HG03280 (cell line): ENCODE measurements around the gene RAB3C.
"Not testable (repeated sequence)": the region's sequence is repeated elsewhere in the genome, so short reads cannot be mapped to it uniquely, and the experiment has no call there.

Experiments
- ATAC-seq: cut with Tn5 transposase; IDR thresholded peaks from one replicate; pipeline ENCODE4 v1.9.1; 2021; ENCODE audit warnings: mild to moderate bottlenecking, moderate library complexity; ENCODE audit not compliant: unreplicated experiment

Gene RAB3C

DNA sequence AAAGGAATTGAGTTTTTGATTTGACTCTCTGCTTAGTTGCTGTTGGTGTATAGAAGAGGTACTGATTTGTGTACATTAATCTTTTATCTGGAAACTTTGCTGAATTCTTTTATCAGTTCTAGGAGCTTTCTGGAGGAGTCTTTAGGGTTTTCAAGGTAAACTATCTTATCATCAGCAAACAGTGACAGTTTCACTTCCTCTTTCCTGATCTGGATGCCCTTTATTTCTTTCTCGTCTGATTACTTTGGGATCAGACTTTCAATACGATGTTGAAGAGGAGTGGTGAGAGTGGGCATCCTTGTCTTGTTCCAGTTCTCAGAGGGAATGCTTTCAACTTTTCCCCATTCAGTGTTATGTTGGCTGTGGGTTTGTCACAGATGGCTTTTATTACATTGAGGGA is 17.7 kb downstream of the RAB3C start:
- not testable (repeated sequence) for ATAC-seq

DNA sequence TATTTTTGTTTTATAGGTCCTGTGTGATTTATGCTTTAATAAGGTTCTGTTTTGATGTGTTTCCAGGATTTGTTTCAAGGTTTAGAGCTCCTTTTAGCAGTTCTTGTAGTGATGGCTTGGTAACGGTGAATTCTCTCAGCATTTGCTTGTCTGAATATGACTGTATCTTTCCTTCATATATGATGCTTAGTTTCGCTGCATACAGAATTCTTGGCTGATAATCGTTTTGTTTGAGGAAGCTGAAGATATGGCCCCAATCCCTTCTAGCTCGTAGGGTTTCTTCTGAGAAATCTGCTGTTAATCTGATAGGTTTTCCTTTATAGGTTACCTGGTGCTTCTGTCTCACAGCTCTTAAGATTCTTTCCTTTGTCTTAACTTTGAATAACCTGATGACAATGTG is 20.0 kb downstream of the RAB3C start:
- ATAC-seq: not testable (repeated sequence)

DNA sequence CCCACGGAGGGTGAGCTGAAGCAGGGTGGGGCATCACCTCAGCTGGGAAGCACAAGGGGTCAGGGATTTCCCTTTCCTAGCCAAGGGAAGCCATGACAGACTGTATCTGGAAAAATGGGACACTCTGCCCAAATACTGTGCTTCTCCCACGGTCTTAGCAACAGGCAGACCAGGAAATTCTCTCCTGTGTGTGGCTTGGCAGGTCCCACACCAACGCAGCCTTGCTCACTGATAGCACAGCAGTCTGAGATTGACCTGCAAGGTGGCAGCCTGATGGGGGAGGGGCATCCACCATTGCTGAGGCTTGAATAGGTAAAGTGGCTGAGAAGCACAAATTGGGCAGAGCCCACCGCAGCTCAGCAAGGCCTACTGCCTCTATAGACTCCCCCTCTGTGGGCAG is 23.2 kb downstream of the RAB3C start:
- ATAC-seq: no peak

DNA sequence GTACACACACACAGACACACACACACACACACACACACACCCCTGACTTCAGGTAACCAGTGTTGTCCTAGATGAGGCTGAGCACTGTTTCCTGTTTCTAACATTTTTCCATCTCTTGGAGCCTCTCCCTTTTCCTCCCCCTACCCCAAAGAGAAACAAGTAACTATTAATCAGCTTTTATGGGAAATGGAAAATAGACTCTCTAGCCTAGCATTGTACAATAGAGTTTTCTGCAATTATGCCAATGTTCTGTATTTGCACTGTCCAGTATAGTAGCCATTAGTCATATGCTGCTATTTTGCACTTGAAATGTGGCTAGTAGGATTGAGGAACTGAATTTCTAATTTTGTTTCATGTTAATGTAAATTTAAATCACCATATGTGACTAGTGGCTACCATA is 33.1 kb downstream of the RAB3C start:
- ATAC-seq: no peak

DNA sequence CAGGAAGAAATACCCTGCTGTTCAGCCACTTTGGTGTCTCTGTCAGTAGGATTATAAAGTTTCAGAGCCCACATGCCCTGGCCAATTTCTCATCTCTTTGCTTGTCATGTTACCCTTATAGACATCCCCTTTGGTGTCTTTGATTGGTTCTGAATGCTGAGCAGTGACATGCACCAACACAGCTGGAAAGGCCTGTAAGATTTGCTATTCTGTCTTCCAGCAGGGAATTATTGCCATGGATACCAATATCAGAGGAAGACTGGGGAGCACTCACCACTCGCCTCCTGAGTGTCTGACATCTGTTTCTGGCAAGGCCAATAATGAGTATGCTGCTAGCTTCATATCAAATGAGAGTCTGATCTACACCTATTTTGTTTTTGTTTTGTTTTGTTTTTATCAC is 34.4 kb downstream of the RAB3C start:
- ATAC-seq: no peak

DNA sequence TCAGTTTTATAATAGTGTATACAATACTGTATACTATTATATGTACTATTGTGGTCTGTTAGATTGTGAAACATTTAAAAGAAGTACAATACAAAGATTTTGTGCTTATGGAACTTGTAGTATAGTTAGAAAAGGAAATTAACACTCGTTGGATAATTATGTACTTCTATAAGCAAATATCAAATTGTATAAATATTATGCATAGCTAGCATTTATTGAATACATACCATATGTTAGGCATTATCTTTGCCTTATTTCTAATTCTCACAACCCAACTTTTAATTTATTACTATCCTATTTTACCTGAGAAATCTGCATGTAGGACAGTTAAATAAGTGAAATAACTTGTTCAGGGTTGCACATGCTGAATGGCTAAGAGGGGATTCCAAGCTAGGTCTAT is 37.5 kb downstream of the RAB3C start:
- no peak for ATAC-seq

DNA sequence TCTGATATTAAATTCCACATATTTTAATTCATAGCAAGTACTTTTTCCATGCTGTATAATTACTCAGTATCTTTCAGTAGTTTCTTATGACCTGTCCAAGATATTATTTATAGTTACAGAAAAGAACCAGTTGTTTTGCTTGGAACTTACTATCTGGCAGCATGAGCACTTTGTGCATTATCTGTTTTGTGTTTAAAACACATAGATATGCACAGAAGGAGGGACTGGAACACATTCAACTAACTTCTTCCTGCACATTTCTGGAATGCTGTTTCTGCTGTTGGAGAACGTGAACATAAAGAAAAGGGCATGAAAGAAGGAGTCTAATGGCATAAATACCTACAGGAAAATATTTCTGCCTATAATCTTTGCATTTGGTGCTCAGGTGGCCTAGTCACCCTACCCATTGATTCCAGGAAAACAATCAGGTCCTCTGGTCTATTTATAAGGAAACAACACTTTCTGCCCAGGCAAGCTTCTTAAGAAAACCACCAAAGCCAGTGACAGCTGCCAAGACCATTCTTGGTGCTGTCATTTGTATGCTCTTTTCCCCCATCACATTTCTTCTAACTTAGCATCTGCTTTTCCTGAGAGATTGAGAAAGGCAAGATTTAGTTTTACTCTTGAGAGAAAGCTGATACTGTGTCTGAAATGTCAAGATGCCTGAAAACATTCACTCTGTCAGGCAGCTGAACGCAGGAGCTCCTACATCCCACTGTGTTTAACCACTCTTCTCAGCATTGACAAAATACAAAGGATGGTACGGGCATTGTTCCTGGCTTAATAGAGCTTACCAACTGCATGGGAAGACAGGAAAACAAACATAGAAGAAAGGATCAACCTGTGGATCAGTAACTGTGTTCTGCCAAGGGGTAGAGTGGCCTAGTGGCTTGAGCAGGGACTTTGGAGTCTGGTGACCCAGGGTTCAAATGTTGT is 40.3 kb downstream of the RAB3C start:
- ATAC-seq: no peak

DNA sequence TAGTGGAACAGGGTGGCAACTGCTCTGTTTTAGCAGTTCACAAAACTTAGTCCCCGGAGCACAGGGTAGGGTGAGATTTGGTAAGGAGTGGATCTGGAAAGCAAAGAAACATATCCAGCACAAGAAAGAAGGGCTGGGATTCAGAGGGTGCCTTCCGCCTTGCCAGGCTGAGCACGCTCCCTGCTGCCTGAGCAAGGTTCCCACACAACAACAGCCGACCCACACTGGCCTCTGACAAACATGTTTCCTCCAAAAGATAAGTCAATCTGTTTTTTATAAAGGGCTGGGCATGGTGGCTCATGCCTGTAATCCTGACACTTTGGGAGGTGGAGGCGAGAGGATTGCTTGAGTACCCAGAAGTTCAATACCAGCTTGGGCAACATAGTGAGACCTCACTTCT is 45.8 kb downstream of the RAB3C start:
- ATAC-seq: no peak

DNA sequence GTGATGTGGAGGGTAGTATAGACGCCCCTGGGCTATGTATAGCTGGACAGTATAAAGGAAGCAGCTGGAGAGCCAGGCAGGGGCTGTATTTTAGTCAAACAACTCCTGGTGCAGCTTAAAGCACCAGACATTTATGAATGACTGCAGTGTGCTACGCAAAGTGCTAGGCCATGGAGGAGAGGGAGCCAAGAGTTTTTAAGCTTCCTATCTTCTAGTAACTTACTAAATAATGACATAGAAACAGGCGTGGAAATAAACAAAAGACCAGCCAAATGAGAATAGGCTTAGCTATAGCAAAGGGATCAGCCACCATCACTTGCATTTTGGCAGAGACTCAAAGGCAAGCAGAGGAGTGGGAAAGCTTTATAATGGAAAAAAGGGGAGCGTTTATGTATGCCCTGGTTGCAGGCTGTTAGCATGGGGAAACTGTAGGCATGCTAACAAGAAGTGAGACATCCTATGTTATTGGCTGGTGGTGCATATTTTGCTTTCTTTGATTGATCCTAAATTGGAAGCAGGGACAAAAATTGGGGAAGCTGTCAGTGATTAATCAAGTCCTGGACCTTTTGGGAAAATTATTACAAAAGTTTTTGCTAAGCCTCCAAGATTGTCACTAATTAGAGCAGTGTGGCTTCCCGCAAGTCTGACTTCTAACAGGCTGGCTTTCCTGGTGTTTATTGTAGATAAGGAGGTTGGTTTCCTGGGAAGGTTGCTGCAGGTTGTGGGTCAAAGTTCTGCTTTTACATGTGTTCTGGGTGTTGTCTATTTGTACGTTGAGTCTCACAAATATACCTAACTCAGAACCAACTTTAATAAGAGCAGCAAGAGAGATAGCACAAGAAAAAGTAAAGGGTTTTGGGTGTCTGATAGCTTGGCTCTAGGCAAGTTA is 46.6 kb downstream of the RAB3C start:
- ATAC-seq: no peak

DNA sequence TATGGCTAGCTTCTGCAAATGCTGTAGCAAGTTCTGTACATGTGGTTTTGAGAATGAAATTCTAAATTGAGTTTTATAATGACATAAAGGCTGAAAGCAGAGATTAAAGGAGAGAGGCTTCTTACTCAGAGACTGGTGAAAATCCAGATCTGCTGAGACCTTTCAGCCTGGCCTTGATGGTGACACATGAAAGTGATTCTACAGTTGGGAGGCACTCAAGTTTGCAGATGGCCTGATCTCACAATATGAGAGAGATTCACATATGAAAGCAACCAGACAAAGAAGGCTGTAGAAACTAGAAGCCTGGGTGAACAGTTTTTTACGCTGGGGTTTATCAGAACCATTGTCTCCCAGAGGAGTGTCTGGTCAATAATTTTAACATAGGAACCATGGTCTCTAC is 49.0 kb downstream of the RAB3C start:
- ATAC-seq: no peak

DNA sequence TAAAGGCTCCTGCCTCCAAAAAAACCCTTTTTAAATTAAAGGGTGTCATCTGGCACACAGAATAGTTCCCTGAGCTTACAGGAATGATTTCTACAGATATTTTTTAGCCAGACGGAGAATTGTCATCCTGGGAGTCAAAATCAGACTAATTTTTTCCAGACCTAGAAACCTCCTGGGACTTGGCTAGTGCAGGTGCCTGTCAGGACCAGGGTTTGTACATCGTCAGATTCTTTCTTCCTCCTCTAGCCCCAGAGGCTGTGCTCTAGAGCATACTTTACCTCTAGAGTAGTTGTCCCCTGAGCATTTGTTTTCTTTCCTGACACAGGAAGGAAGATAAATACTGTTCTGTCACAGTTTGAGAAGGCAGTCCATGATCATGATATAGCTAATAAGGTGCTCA is 52.5 kb downstream of the RAB3C start:
- no peak for ATAC-seq

DNA sequence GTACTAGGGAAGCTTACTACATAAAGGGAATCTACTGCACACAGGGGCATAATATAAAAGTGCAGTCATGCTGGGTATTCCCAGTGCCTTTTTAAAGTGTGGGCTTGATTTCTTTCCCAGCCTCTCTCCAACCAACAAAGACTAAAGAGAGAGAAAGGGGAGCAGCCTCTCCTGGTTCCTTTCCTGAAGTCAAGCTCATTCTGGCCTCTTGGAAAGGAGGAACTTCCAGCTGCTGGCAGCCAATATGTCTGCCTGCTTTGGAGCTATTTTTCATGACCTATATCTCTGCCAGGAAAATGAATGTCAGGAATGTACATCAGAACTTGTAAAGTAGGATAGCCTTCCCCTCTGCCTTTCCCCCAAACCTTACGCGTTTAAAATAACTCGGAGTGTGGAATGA is 57.1 kb downstream of the RAB3C start:
- no peak for ATAC-seq

DNA sequence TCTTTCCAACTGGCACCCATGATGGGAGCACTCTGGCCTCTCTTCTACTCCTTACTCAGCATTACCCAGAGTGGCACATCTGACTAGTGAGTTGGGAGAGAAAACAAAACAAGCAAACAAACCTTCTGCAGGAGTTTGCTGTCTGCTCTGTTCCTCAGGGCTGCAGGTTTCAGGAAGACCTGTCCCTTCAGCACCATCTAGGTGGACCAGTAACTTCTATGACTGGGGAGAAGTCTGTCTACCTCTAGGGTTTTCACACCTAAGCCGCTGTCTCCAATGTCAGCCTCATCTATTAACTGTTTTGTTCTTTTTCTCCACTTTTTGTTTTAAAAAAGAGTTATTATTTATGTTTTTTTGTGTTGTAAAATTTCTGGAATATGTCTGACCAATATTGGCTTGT is 58.7 kb downstream of the RAB3C start:
- ATAC-seq: no peak

DNA sequence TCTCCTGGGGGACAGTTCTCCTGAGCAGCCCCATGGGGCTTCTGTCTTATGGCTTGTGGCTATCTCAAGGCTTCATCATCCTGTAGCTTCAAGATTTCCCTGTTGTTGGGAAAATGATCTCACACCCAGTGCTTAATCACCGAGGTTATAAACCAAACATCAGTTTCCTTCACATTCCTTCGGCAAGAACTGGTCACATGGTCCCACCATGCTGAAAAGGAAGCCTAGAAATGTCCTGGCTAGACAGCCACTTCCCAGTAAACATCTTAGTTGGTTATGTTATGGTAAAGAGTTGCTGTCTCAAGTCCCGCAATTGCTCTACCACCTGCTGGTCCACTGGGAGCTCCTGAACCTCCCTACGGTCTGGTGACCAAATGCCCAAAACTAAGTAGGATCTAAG is 66.0 kb downstream of the RAB3C start:
- ATAC-seq: no peak

DNA sequence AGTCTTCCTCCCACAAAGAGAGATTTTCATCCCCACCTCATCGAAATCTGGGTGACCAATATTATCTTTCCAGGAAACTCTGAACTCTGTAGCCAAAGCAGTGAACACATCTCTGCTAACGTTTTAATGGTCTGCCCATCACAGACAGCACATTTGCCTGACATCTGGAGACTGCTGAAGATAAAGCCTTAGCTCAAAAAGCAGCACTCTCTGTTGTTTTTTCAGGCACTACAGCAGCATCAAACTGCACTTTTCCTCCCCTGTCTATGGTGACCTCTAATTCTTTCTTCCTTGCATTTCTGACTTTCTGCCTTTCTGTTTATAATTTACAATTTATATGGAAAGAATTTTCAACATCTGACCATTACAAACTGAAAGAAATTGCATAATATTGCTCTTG is 66.8 kb downstream of the RAB3C start:
- ATAC-seq: no peak

DNA sequence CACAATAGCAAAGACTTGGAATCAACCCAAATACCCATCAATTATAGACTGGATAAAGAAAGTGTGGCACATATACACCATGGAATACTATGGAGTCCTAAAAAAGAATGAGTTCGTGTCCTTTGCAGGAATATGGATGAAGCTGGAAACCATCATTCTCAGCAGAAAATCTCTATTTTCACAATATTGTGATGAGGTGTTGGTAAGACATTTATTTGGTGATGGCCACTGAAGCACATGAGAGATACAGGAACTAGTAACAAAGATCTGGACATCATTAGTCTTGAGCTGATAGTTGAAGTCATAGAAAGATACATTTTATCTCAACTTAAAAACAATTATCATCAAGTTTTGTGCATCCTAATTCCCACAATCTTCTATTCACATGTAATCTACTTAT is 70.6 kb downstream of the RAB3C start:
- ATAC-seq: no peak

DNA sequence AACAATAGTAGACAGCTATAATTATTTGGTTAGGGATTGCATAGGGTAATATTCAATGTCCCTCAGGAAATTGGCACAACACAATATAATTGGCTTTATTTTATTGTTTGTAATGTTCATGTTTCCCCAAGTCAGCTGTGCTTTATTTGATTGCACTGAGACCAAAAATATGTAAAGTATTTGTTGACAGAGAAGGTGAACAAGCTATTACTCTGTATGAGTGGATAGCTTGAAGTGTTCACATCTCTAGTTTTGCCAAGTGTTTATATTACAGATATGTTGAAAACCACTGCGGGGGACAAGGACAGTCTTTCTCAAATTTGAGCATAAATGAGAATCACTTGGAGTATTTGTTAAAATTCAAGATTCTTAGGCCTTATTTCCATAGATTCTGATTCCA is 83.3 kb downstream of the RAB3C start:
- ATAC-seq: no peak

DNA sequence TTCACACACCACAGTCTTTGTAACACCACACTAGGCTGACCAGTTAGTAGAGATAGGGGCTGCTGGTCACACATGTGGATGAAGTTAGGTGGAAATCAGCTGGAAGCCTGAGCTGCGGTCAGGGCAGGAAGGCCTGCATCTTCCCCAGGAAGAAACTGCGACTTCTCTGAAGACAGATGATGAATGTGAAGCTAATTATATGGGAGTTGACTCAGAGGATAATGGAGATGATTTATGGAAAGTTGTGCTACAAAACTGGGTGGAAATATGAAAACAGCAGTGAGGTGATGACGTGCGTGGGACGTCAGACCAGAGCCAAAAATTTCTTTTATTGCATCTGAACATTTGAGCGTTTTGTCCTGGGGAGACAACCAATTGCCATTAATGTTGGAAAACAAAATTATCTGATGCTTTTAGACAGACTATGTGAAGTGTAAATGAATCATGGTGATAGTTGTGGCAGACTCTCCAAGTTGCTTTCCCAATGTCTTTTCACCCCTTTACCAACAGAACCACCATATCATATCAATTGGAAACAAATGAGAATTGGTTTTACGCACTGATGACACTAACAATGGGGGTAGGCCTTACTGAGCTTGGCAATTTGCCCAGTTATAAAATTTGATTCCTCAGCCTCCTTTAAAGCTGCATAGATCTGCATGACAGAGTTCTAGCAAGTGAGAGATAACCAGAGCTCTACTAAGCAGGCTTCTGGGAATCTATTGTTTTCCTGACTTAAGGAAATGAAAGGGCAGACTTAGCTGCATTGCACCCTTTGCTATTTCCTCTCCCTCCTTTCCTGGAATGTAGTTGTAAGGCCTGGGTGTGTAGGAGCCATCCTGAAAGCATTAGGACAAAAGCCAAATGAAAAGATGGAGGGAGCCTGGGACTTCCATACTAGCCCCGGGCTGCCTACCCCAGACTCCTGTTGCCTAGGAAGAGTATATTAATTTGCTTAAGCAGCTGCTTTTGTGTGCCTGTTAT is 84.0 kb downstream of the RAB3C start:
- ATAC-seq: no peak

DNA sequence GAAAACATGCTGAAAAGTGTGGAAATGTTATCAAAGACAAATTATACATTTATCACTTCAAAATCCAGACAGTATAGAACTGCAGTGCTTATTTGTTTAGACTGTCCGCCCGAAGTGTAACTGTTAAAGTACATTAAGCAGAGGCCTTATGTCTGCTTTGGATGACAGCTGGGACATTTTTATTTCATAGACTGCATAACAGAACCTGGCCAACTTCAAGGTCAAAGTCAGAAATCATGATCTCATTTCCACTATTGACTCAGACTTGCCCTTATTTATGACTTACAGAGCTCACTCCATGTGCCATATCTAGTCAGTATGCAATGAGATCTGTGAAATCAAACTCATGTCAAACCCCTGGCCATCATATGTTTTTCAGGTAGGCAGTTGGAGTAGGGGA is 87.7 kb downstream of the RAB3C start:
- no peak for ATAC-seq

DNA sequence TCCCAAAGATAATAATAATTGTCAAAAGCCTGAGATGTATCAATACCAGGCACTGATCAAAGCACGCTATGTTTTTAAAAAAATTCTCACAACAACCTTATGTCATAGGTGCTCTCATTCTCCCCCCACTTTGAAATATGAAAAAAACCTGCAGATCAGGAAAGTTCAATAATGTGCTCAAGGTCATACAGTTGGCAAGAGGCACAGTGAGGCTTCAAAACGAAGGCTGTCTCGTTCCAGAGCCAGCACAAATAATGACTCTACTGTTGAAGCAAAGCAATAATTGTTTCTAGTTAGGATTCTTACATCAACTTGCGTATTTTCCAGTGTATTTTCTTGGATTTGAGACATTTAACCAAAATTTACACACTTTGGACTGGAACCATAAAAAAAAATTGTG is 88.3 kb downstream of the RAB3C start:
- no peak for ATAC-seq

DNA sequence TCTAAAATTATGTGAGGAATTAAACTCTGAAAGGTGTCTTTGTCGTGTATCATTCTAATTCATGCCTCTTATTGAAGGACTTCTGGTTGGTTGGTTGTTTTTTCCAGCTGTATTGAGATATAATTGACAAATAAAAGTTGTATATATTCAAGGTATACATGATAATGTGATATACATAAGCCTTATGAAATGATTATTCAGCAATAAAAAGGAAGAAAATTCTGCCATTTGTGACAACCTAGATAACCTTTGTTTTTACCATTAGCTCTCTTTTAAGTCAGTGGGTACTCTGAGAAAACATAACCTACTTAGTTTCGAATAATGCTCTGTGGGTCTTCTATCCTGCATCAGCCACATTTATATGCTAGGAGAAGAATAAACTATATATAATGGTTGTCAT is 89.6 kb downstream of the RAB3C start:
- no peak for ATAC-seq
